Neural cell (in vitro differentiated cells): ENCODE data around the gene RABGAP1L.

Source experiments
- CTCF ChIP-seq: fragments of 450-650 bp; IDR thresholded peaks from 2 replicates; pipeline ENCODE4 v1.5.1; 2014; ENCODE audit warnings: antibody characterized with exemption, mild to moderate bottlenecking, moderate library complexity; ENCODE audit not compliant: poor library complexity, severe bottlenecking
- EP300 ChIP-seq: fragments of 450-650 bp; conservative IDR thresholded peaks from 2 replicates; pipeline ENCODE4 v1.6.1; 2014; ENCODE audit warnings: antibody characterized with exemption, mild to moderate bottlenecking, moderate library complexity; ENCODE audit not compliant: poor library complexity, severe bottlenecking
- EZH2 ChIP-seq: fragments of 200-600, 300-800 bp; shearing (Covaris generic), sonication (generic); IDR thresholded peaks from 2 replicates; pipeline ENCODE4 v1.6.1; 2014; ENCODE audit warnings: antibody characterized with exemption, low read length, borderline replicate concordance, mild to moderate bottlenecking; ENCODE audit not compliant: insufficient read depth, poor library complexity, severe bottlenecking
- TF ChIP-seq, protein P1 (sequence below): IDR thresholded peaks from 2 replicates; pipeline ENCODE4 v1.6.1; 2012; ENCODE audit warnings: borderline replicate concordance

DNA sequence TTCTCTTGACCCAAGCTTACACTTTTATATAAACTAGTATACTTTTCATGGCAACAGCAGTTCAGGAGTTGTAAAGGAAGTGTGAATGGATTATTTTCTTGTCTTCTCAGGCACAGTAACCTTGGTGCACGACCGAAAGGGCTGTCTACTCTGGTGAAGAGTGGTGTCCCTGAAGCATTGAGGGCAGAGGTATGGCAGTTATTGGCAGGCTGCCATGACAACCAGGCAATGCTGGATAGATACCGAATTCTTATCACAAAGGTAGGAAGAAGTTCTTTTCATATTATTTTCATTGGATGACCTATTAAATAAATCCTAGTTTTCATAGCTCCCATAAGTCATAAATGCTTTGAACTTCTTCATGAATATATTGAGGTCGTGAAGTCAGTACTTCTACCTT is 234.6 kb downstream of the RABGAP1L start:
- no peak for TF ChIP-seq CTCF
- TF ChIP-seq, protein P1, sequence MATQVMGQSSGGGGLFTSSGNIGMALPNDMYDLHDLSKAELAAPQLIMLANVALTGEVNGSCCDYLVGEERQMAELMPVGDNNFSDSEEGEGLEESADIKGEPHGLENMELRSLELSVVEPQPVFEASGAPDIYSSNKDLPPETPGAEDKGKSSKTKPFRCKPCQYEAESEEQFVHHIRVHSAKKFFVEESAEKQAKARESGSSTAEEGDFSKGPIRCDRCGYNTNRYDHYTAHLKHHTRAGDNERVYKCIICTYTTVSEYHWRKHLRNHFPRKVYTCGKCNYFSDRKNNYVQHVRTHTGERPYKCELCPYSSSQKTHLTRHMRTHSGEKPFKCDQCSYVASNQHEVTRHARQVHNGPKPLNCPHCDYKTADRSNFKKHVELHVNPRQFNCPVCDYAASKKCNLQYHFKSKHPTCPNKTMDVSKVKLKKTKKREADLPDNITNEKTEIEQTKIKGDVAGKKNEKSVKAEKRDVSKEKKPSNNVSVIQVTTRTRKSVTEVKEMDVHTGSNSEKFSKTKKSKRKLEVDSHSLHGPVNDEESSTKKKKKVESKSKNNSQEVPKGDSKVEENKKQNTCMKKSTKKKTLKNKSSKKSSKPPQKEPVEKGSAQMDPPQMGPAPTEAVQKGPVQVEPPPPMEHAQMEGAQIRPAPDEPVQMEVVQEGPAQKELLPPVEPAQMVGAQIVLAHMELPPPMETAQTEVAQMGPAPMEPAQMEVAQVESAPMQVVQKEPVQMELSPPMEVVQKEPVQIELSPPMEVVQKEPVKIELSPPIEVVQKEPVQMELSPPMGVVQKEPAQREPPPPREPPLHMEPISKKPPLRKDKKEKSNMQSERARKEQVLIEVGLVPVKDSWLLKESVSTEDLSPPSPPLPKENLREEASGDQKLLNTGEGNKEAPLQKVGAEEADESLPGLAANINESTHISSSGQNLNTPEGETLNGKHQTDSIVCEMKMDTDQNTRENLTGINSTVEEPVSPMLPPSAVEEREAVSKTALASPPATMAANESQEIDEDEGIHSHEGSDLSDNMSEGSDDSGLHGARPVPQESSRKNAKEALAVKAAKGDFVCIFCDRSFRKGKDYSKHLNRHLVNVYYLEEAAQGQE, result no peak
- TF ChIP-seq EZH2, result no peak
- no peak for TF ChIP-seq EP300
